Uterus (tissue), 2 donors: Measurements from ENCODE around the gene GALNTL6.

Source experiments
- POLR2A ChIP-seq, 2 donors: fragments of 450-650 bp; IDR thresholded peaks; one replicate each; pipeline ENCODE4 v1.6.1; 2016; ENCODE audit warnings: antibody characterized with exemption in 2 of 2, mild to moderate bottlenecking in 1 of 2, moderate library complexity in 1 of 2
- TF ChIP-seq, protein P1 (sequence below), 4 experiments: fragments of 200-600 bp in 2 of 4; fragments of 450-650 bp in 2 of 4; sonication (generic) in 2 of 4; IDR thresholded peaks; one replicate each; pipeline ENCODE4 v1.5.1; 2016 to 2019; ENCODE audit warnings: antibody characterized with exemption in 4 of 4, mild to moderate bottlenecking in 2 of 4, moderate library complexity in 1 of 4

DNA sequence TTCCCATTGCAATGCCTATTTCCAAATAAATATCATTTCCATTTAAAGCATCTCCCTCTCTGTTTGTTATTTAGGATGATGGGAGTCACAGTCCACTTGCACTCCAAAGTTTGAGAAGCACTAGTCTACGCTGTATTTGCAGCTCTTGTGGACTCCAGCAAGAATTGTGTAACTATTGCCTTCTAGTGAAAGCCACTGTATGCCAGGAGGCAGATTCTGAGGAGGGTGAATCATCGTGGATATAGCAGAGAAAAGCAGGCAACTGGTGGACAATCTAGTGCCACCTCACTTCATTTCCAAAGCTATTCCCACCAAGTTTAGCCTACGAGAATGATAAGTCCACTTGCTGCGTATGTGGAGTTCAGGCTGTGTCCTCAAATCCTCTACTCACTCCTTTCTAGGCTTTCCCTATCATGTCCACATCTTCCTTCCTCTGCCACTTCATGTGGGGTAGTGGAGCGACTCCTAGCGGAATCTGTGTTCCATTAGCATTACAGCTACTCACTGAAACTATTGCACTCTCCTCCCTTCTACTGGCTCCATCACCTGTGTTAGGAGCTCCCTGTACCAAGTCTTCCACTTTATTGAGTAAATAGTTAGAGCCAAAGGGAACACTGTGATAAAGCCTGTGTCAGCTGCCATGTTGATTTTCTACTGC lies 853.6 kb downstream of the GALNTL6 start:
- TF ChIP-seq, protein P1, sequence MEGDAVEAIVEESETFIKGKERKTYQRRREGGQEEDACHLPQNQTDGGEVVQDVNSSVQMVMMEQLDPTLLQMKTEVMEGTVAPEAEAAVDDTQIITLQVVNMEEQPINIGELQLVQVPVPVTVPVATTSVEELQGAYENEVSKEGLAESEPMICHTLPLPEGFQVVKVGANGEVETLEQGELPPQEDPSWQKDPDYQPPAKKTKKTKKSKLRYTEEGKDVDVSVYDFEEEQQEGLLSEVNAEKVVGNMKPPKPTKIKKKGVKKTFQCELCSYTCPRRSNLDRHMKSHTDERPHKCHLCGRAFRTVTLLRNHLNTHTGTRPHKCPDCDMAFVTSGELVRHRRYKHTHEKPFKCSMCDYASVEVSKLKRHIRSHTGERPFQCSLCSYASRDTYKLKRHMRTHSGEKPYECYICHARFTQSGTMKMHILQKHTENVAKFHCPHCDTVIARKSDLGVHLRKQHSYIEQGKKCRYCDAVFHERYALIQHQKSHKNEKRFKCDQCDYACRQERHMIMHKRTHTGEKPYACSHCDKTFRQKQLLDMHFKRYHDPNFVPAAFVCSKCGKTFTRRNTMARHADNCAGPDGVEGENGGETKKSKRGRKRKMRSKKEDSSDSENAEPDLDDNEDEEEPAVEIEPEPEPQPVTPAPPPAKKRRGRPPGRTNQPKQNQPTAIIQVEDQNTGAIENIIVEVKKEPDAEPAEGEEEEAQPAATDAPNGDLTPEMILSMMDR (IDR thresholded peaks at IDR 0.05) = no peak
- TF ChIP-seq POLR2A (IDR thresholded peaks at IDR 0.05) = no peak
